Activated T-cell treated with anti-CD3 and anti-CD28 coated beads for 24 hours (primary cell): Measurements from ENCODE around the gene ATRX.
"Not testable (repeated sequence)": the region's sequence is repeated elsewhere in the genome, so short reads cannot be mapped to it uniquely, and the experiment has no call there.

Experiments used
- DNase-seq: peaks from one replicate; pipeline ENCODE4 v3.0.0-alpha.2; 2020; ENCODE audit warnings: low read depth

The ATRX gene

GRCh38 chrX:77622672-77623071 is 163.3 kb downstream of the ATRX start:
- DNase-seq: no peak

DNA sequence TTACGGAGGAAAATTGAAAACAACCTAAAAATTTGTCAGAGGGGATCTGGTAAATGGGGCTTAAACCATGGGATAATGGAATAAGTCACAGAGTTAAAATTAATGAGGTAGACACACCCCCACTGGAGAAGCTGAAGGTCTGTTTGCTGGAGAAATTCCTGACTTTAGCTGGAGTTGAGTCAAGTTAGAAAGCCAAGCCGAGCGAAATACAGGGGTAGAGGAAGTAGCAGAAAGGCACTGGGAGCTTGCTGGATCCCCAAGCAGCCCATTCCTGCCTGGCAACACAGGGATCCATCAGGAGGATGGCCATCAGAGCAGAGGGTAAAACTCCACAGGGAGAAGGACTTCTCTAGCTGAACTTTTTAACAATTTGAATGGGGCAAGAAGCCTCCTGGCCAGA is 163.8 kb downstream of the ATRX start:
- no peak for DNase-seq

GRCh38 chrX:77621453-77621852 is 164.6 kb downstream of the ATRX start:
- DNase-seq: not testable (repeated sequence)

DNA sequence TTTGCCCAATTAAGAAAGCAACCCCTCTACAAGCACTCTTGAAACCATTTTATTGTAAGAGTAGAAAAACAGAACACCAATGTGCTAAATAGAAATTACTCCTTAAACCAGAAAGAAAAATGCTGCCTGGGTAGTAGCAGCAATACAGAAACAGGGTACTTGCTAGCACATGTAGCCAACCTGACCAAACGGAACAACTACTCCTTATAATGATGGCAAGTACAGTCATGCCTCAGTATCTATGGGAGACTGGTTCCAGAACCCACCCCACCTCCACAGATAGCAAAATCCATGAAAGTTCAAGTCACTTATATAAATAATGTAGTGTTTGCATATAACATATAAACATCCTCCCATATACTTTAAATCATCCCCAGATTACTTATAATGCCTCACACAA is 168.8 kb downstream of the ATRX start:
- no peak for DNase-seq

- no peak for DNase-seq
These were observed 182.2 kb downstream of the ATRX start for GRCh38 chrX:77603635-77604336.

DNA sequence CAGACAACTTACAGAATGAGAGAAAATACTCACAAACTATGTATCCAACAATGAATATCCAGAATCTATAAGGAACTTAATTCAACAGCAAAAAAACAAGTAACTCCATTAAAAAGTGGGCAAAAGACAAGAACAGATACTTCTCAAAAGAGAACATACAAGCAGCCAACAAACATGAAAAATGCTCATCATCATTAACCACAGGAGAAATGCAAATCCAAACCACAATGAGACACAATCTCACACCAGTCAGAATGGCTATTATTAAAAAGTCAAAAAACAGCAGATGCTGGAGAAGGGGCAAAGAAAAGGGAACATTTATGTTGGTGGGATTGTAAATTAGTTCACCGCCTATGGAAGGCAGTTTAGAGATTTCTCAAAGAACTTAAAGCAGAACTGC is 188.5 kb downstream of the ATRX start:
- DNase-seq: no peak

GRCh38 chrX:77597090-77597489 is 188.9 kb downstream of the ATRX start:
- no peak for DNase-seq

GRCh38 chrX:77595848-77596247 is 190.2 kb downstream of the ATRX start:
- no peak for DNase-seq

GRCh38 chrX:77572322-77572721 is 213.7 kb downstream of the ATRX start:
- no peak for DNase-seq

DNA sequence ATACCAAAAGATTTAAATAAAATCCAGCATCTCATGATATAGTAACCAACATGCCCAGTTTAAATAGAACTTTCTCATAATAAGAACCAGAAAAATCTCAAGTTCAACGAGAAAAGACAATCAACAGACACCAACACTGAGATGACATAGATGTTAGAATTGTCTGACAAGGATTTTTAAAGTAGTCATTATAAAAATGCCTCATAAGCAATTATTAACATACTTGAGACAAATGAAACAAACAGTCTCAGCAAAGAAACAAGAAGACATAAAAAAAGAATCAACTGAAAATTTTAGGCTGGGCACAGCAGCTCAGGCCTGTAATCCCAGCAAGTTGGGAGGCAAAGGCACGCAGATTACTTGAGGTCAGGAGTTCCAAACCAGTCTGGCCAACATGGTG is 220.7 kb downstream of the ATRX start:
- no peak for DNase-seq

DNA sequence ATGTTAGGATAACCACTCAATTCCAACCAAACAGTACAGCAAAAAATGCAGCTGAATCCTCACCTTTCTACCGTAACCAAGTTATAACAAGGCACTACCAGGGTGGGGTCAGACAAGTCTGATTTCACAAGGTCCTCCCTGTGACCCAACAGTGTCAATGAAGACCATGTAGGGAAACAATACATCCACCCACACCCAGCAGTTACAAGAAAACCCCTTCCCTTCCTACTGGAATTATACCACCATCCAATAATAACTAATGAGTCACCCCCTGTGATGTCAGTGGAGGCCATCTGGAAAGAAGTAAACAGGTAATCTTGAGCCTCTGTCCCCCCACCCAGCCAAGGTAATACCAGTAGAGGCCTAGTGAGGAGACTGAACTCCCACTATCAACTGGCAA is 221.2 kb downstream of the ATRX start:
- no peak for DNase-seq

- DNase-seq: no peak
These were observed 224.6 kb downstream of the ATRX start for GRCh38 chrX:77561372-77561771.

DNA sequence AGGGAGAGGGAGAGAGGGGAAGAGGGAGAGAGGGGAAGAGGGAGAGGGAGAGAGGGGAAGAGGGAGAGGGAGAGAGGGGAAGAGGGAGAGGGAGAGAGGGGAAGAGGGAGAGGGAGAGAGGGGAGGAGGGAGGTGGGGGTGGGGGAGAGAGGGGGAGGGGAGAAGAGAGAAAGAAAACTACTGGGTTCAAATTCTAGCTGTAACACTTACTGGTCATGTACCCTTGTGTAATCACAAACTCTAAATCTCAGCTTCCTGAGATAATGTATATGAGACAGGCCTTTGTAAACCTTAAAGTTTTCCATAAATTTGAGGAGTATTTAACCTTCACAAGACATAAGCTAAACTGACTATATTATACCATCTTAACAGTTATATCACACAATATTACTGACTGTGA is 229.7 kb downstream of the ATRX start:
- no peak for DNase-seq

- DNase-seq: no peak
These were observed 237.3 kb downstream of the ATRX start for GRCh38 chrX:77548751-77549150.

GRCh38 chrX:77539778-77540177 is 246.2 kb downstream of the ATRX start:
- not testable (repeated sequence) for DNase-seq

GRCh38 chrX:77531261-77531660 is 254.8 kb downstream of the ATRX start:
- not testable (repeated sequence) for DNase-seq

- DNase-seq: no peak
These were observed 258.0 kb downstream of the ATRX start for GRCh38 chrX:77528034-77528433.

- DNase-seq: no peak
These were observed 258.6 kb downstream of the ATRX start for GRCh38 chrX:77527233-77528001.

DNA sequence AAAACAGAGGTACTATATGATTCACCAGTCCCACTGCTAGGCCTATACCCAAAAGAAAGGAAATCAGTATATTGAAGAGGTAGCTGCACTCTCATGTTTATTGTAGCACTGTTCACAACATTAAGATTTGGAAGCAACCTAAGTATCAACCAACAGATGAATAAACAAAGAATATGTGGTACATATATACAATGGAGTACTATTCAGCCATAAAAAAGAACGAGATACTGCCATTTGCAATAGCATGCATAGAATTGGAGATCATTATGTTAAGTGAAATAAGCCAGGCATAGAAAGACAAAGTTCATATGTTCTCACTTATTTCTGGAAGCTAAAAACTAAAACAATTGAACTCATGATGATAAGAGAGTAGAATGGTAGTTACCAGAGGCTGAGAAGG is 266.3 kb downstream of the ATRX start:
- no peak for DNase-seq

DNA sequence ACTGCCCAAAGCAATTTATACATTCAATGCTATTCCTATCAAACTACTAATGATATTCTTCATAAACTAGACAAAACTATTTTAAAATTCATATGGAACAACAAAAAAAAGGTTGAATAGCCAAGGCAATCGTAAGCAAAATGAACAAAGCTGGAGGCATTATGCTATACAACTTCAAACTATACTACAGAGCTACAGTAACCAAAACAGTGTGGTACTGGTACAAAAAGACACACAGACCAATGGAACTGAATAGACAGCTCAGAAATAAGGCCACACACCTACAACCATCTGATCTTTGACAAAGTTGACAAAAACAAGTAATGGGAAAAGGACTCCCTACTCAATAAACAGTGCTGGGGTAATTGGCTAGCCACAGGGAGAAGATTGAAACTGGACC is 271.8 kb downstream of the ATRX start:
- DNase-seq: no peak

GRCh38 chrX:77510007-77510406 is 276.0 kb downstream of the ATRX start:
- no peak for DNase-seq

- no peak for DNase-seq
These were observed 280.8 kb downstream of the ATRX start for GRCh38 chrX:77505227-77505626.

DNA sequence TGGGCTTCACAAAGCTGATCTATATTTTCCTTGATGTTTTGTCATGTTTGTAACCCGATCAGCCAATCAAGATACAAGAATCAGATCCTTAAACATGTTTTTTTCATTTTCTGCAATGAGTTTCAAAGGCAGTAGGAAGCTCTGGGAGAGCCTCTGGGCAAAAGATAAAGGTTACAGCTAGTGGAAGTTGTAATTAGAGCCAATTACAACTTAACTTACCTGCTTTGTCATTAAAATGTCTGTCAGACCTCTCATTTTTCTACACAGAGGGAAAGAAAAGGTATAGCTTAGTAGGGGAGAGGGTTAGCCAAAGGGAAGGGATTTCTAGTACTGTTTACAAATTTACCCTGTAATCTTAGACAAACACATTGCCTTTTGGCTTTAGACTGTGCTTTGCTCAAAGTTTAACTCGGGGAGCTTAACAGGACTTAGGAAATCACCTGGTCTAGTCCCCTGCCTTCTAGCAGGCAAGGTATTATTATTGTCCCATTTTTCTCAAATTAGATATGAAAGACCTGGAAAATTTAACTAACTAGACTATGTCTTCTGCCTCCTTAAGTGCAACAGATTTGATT is 283.0 kb downstream of the ATRX start:
- DNase-seq: no peak
